Gastroesophageal sphincter (tissue), 4 donors: ENCODE results near the gene NIPBL. TPM values are rescaled to one million over a fixed set of nuclear protein-coding genes. Genes with fewer than 3 reads are reported as not detected.

Experiments used
- ATAC-seq: fragments of 150-250 bp; one replicate; pipeline ENCODE4 v1.9.1; 2016; ENCODE audit warnings: mild to moderate bottlenecking, moderate library complexity
- H3K27ac ChIP-seq, 4 donors: fragments of 200-600 bp; sonication (generic) in 3 of 4; 1 replicate in 3 of 4; 2 replicates in 1 of 4; pipeline ENCODE4 v1.5.1; 2016 to 2019
- H3K27me3 ChIP-seq: fragments of 200-600 bp; sonication (generic); one replicate; pipeline ENCODE4 v1.5.1; 2019
- H3K36me3 ChIP-seq, 2 donors: fragments of 200-600 bp; sonication (generic); one replicate each; pipeline ENCODE4 v1.5.1; 2019; ENCODE audit warnings: control low read depth in 1 of 2
- H3K4me1 ChIP-seq, 3 donors: fragments of 200-600 bp; sonication (generic); 1 replicate in 2 of 3; 2 replicates in 1 of 3; pipeline ENCODE4 v1.5.1; 2016 to 2019; ENCODE audit warnings: control low read depth in 2 of 3
- H3K4me3 ChIP-seq, 2 donors: fragments of 200-600 bp; sonication (generic); one replicate each; pipeline ENCODE4 v1.5.1; 2019; ENCODE audit warnings: mild to moderate bottlenecking in 1 of 2, moderate library complexity in 1 of 2
- H3K9me3 ChIP-seq, 3 donors: fragments of 200-600 bp; sonication (generic); one replicate each; pipeline ENCODE4 v1.5.1; 2017 to 2019; ENCODE audit warnings: control low read depth in 2 of 3
- EP300 ChIP-seq: sonication (generic); formaldehyde crosslinking; IDR thresholded peaks from one replicate; pipeline ENCODE4 v1.6.1; 2017; ENCODE audit warnings: antibody characterized with exemption, mild to moderate bottlenecking
- POLR2A ChIP-seq, 2 donors: fragments of 450-650 bp; IDR thresholded peaks; one replicate each; pipeline ENCODE4 v1.6.1; 2017; ENCODE audit warnings: antibody characterized with exemption in 2 of 2, mild to moderate bottlenecking in 2 of 2, moderate library complexity in 1 of 2
- POLR2AphosphoS5 ChIP-seq: sonication (generic); formaldehyde crosslinking; IDR thresholded peaks from one replicate; pipeline ENCODE4 v1.6.1; 2017; ENCODE audit warnings: antibody characterized with exemption
- WGBS, 2 donors: methylation state at CpG; one replicate each; pipeline ENCODE4 v1.1.5; 2018; ENCODE audit warnings: low coverage in 1 of 2; 5-methylcytosine and 5-hydroxymethylcytosine counted together
- total RNA-seq, 4 donors: library from RNA; depleted of rRNA; stranded (reverse); fragments of >200 nt; gene quantifications; one replicate each; pipeline ENCODE4 v1.1.0, GENCODE V29; 2016
- TF ChIP-seq, protein P1 (sequence below), 4 experiments: fragments of 200-600 bp in 2 of 4; fragments of 450-650 bp in 2 of 4; sonication (generic) in 1 of 4; IDR thresholded peaks; one replicate each; pipeline ENCODE4 v1.5.1; 2017 to 2019; ENCODE audit warnings: antibody characterized with exemption in 4 of 4, mild to moderate bottlenecking in 2 of 4, moderate library complexity in 2 of 4

The NIPBL gene
- total RNA-seq, 4 donors from 2014 or later: 44.9 to 59.4 (median 51.7) TPM

DNA sequence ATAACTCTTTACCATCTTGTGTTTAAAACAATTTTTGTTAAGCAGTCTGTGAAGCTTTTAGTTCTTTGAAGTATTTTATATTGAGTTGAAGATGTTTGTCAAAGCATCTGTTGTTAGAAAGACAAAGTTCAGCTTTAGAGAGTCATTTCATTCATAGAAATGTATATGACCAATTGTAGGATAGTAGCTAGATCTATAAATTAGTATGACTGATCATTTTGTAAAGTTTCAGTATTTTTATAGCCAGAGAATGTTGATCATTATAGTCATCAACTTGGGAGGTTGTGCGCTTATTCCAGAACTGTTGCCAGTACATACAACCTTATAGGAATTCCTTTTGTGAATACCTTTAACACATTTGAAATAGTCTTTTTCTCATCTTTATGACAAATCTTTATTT is 5.2 kb downstream of the NIPBL start:
- Histone ChIP-seq H3K4me1 (peaks cover 8 to 87% (median 9%) of the 10 kb centered on the region in 3 donors), H3K36me3 (peaks cover 0 to 6% of the 10 kb centered on the region in 2 donors), H3K9me3 (no peaks in the 10 kb centered on the region), H3K4me3 (no peak overlapping the region), H3K27ac (no peak overlapping the region), H3K27me3 (no peaks in the 10 kb centered on the region)
- WGBS, 2 donors: 100% methylated on average over 1 of the region's 1 CpG
- ATAC-seq: no peak
- no peak for TF ChIP-seq POLR2A (IDR thresholded peaks at IDR 0.05)
- TF ChIP-seq EP300: no peak
- TF ChIP-seq, protein P1, sequence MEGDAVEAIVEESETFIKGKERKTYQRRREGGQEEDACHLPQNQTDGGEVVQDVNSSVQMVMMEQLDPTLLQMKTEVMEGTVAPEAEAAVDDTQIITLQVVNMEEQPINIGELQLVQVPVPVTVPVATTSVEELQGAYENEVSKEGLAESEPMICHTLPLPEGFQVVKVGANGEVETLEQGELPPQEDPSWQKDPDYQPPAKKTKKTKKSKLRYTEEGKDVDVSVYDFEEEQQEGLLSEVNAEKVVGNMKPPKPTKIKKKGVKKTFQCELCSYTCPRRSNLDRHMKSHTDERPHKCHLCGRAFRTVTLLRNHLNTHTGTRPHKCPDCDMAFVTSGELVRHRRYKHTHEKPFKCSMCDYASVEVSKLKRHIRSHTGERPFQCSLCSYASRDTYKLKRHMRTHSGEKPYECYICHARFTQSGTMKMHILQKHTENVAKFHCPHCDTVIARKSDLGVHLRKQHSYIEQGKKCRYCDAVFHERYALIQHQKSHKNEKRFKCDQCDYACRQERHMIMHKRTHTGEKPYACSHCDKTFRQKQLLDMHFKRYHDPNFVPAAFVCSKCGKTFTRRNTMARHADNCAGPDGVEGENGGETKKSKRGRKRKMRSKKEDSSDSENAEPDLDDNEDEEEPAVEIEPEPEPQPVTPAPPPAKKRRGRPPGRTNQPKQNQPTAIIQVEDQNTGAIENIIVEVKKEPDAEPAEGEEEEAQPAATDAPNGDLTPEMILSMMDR (IDR thresholded peaks at IDR 0.05): no peak

GRCh38 chr5:36882250-36882649 is 5.7 kb downstream of the NIPBL start:
- TF ChIP-seq EP300 (no peak), POLR2AphosphoS5 (no peak), POLR2A (IDR thresholded peaks at IDR 0.05) (no peak)
- TF ChIP-seq, protein P1 (IDR thresholded peaks at IDR 0.05): no peak
- H3K27me3 ChIP-seq: no peaks in the 10 kb centered on the region
- no peak overlapping the region for H3K27ac ChIP-seq
- peaks cover 9 to 92% (median 10%) of the 10 kb centered on the region in 3 donors for H3K4me1 ChIP-seq
- no peak overlapping the region for H3K4me3 ChIP-seq
- H3K9me3 ChIP-seq: no peaks in the 10 kb centered on the region
- H3K36me3 ChIP-seq: peaks cover 0 to 6% of the 10 kb centered on the region in 2 donors
- no peak for ATAC-seq
- 70 to 76% methylated on average over 3 of the region's 3 CpGs for WGBS, 2 donors

DNA sequence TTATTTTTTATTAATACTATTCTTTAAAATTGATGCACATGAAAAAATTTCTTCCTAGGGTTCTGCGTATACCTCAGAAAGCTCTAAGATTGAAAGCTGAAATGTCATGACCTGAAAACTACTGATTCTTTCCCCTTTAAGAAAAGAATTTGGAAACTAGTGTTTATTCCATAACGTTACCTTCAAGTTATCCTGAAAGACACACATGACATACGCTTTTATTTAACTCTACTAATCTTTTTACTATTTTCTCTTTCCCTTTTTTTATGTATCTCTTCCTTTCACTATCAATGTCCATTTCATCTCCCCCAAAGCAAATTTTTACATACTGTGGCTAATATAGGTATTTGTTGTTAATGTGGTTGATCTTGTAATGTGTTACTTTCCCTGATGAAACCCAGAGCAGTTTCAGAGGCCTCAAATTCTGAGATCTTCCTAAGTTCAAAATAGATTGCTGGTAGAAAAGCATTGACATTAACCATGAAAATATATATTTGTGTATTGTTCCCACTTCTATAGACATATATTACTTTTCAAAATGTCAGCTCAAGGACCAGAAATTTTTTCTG is 7.4 kb downstream of the NIPBL start:
- Histone ChIP-seq H3K4me3 (no peak overlapping the region), H3K9me3 (no peaks in the 10 kb centered on the region), H3K27ac (no peak overlapping the region), H3K36me3 (peaks cover 0 to 6% of the 10 kb centered on the region in 2 donors), H3K4me1 (peaks cover 9 to 100% (median 13%) of the 10 kb centered on the region in 3 donors), H3K27me3 (no peaks in the 10 kb centered on the region)
- TF ChIP-seq EP300 (no peak), POLR2AphosphoS5 (no peak), POLR2A (IDR thresholded peaks at IDR 0.05) (no peak)
- TF ChIP-seq, protein P1 (IDR thresholded peaks at IDR 0.05): no peak
- WGBS, 2 donors: 49 to 76% methylated on average over 3 of the region's 3 CpGs
- ATAC-seq: no peak

GRCh38 chr5:36885149-36885548 is 8.6 kb downstream of the NIPBL start:
- Histone ChIP-seq H3K36me3 (peaks cover 0 to 6% of the 10 kb centered on the region in 2 donors), H3K4me3 (no peak overlapping the region), H3K27ac (no peak overlapping the region), H3K9me3 (no peaks in the 10 kb centered on the region), H3K4me1 (peaks cover 9 to 88% (median 10%) of the 10 kb centered on the region in 3 donors), H3K27me3 (no peaks in the 10 kb centered on the region)
- 100% methylated on average over 2 to 7 of the region's 10 CpGs for WGBS, 2 donors
- ATAC-seq: no peak
- no peak for TF ChIP-seq POLR2A (IDR thresholded peaks at IDR 0.05)
- TF ChIP-seq EP300: no peak
- no peak for TF ChIP-seq POLR2AphosphoS5
- TF ChIP-seq, protein P1 (IDR thresholded peaks at IDR 0.05): no peak
